HepG2 (cell line): Measurements from ENCODE around the gene GRIP1.

Experiments used
- CTCF ChIP-seq: sonication (generic); formaldehyde crosslinking; IDR thresholded peaks from 2 replicates; pipeline ENCODE4 v1.5.0; 2020; ENCODE audit warnings: mild to moderate bottlenecking, missing genetic modification reagents, moderate library complexity
- EP300 ChIP-seq, 3 experiments: sonication (generic) in 1 of 3; formaldehyde crosslinking in 1 of 3; IDR thresholded peaks; 2 replicates each; pipeline versions ENCODE4 v1.5.1 to v1.6.1; 2011 to 2020; ENCODE audit warnings: low read depth in 2 of 3, low read length in 2 of 3, borderline replicate concordance in 1 of 3, improper control_type of control experiment in 1 of 3, mild to moderate bottlenecking in 1 of 3, missing genetic modification reagents in 1 of 3, moderate library complexity in 1 of 3
- GATAD2A ChIP-seq: IDR thresholded peaks from 2 replicates; pipeline ENCODE4 v1.6.1; 2016
- PAX8 ChIP-seq: sonication (generic); formaldehyde crosslinking; IDR thresholded peaks from 2 replicates; pipeline ENCODE4 v1.8.0; 2022; ENCODE audit warnings: mild to moderate bottlenecking, missing genetic modification reagents, borderline replicate concordance
- RAD21 ChIP-seq: fragments of 450-650 bp; formaldehyde crosslinking; IDR thresholded peaks from 2 replicates; pipeline ENCODE4 v1.5.0; 2020; ENCODE audit warnings: mild to moderate bottlenecking
- SP1 ChIP-seq, 2 experiments: fragments of 450-650 bp in 1 of 2; sonication (generic) in 1 of 2; formaldehyde crosslinking in 1 of 2; IDR thresholded peaks; 2 replicates each; pipeline versions ENCODE4 v1.4.0 to v1.6.1; 2016 to 2020; ENCODE audit warnings: missing genetic modification reagents in 1 of 2
- TSC22D2 ChIP-seq: sonication (generic); formaldehyde crosslinking; IDR thresholded peaks from 2 replicates; pipeline ENCODE4 v1.5.1; 2020; ENCODE audit warnings: missing genetic modification reagents, mild to moderate bottlenecking, borderline replicate concordance
- ZBTB1 ChIP-seq: sonication (generic); formaldehyde crosslinking; IDR thresholded peaks from 2 replicates; pipeline ENCODE4 v1.4.0; 2020; ENCODE audit warnings: missing genetic modification reagents, borderline replicate concordance
- ZNF367 ChIP-seq: sonication (generic); formaldehyde crosslinking; IDR thresholded peaks from 2 replicates; pipeline ENCODE4 v1.4.0; 2020; ENCODE audit warnings: missing genetic modification reagents, borderline replicate concordance
- ZNF609 ChIP-seq: sonication (generic); formaldehyde crosslinking; IDR thresholded peaks from 2 replicates; pipeline ENCODE4 v1.4.0; 2020; ENCODE audit warnings: mild to moderate bottlenecking, missing genetic modification reagents, borderline replicate concordance
- ZNF768 ChIP-seq: sonication (generic); formaldehyde crosslinking; IDR thresholded peaks from 2 replicates; pipeline ENCODE4 v1.4.0; 2020; ENCODE audit warnings: missing genetic modification reagents
- TF ChIP-seq, protein P1 (sequence below): sonication (generic); formaldehyde crosslinking; IDR thresholded peaks from 2 replicates; pipeline ENCODE4 v1.5.1; 2020; ENCODE audit warnings: mild to moderate bottlenecking, missing genetic modification reagents, moderate library complexity
- TF ChIP-seq, protein P2 (sequence below): sonication (generic); formaldehyde crosslinking; IDR thresholded peaks from 2 replicates; pipeline ENCODE4 v1.5.0; 2020; ENCODE audit warnings: missing genetic modification reagents

DNA sequence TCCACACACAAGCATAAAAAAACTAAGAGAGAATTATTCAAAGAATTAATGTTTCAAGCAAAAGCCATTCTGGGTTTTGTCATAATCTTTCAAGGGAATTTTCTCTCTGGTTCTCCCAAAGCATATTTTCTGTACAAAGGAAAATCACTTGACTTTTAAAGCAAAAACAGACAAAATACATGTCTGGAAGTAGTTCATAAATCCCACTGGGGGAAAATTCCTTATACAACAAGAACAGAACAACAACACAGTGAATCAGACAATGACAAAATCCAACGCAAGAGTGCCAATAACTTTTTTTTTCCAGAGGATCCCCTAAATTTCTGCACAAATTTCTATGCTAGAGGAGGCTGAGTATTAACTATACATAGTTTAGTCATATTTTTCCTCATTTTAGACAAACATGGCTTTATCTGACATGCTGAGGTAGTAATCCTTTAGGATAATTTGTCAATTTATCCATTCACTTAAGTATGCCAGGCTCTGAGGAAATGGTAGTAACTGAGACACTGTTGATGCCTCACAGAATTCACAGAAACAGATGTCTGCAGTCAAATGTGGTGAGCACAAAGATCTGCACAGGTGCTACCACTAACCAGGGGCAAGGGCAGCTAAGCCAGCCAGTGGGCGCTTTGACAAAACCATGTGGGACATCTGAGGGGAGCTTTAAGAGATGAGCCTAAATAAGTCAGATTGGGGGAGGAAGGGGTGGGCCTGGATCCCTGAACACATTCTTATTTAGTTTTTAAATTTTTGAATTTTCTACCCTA, 38.0 kb downstream of the GRIP1 start:
- TF ChIP-seq CTCF (CRISPR knock-in tag) (no peak), RAD21 (CRISPR knock-in tag) (no peak), TSC22D2 (no peak), ZNF367 (CRISPR knock-in tag) (no peak), ZNF768 (CRISPR knock-in tag) (no peak), PAX8 (CRISPR knock-in tag) (no peak), SP1 (IDR thresholded peaks at IDR 0.05) (no peak), SP1 (CRISPR knock-in tag; IDR thresholded peaks at IDR 0.05) (no peak), GATAD2A (CRISPR knock-in tag) (no peak), EP300 (IDR thresholded peaks at IDR 0.05; ENCODE audit: low read depth in 2 of 2, low read length in 2 of 2) (no peak), EP300 (CRISPR knock-in tag; IDR thresholded peaks at IDR 0.05; ENCODE audit: borderline replicate concordance) (no peak), ZNF609 (CRISPR knock-in tag) (no peak), ZBTB1 (CRISPR knock-in tag) (no peak)
- TF ChIP-seq, protein P1, sequence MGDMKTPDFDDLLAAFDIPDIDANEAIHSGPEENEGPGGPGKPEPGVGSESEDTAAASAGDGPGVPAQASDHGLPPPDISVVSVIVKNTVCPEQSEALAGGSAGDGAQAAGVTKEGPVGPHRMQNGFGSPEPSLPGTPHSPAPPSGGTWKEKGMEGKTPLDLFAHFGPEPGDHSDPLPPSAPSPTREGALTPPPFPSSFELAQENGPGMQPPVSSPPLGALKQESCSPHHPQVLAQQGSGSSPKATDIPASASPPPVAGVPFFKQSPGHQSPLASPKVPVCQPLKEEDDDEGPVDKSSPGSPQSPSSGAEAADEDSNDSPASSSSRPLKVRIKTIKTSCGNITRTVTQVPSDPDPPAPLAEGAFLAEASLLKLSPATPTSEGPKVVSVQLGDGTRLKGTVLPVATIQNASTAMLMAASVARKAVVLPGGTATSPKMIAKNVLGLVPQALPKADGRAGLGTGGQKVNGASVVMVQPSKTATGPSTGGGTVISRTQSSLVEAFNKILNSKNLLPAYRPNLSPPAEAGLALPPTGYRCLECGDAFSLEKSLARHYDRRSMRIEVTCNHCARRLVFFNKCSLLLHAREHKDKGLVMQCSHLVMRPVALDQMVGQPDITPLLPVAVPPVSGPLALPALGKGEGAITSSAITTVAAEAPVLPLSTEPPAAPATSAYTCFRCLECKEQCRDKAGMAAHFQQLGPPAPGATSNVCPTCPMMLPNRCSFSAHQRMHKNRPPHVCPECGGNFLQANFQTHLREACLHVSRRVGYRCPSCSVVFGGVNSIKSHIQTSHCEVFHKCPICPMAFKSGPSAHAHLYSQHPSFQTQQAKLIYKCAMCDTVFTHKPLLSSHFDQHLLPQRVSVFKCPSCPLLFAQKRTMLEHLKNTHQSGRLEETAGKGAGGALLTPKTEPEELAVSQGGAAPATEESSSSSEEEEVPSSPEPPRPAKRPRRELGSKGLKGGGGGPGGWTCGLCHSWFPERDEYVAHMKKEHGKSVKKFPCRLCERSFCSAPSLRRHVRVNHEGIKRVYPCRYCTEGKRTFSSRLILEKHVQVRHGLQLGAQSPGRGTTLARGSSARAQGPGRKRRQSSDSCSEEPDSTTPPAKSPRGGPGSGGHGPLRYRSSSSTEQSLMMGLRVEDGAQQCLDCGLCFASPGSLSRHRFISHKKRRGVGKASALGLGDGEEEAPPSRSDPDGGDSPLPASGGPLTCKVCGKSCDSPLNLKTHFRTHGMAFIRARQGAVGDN: no peak
- TF ChIP-seq, protein P2, sequence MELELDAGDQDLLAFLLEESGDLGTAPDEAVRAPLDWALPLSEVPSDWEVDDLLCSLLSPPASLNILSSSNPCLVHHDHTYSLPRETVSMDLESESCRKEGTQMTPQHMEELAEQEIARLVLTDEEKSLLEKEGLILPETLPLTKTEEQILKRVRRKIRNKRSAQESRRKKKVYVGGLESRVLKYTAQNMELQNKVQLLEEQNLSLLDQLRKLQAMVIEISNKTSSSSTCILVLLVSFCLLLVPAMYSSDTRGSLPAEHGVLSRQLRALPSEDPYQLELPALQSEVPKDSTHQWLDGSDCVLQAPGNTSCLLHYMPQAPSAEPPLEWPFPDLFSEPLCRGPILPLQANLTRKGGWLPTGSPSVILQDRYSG (CRISPR knock-in tag): no peak
